Uterus (tissue), 4 donors: ENCODE results near the gene ARFRP1. TPM values are rescaled to one million over a fixed set of nuclear protein-coding genes. Genes with fewer than 3 reads are reported as not detected.

ENCODE experiments used
- DNase-seq, 2 donors: peaks; one replicate each; pipeline ENCODE4 v3.0.0-alpha.2; 2019 to 2020
- H3K27ac ChIP-seq, 2 donors: fragments of 200-600 bp; sonication (generic); 1 replicate in 1 of 2; 2 replicates in 1 of 2; pipeline ENCODE4 v1.5.1; 2016 to 2018
- H3K27me3 ChIP-seq, 2 donors: fragments of 200-600 bp; sonication (generic); one replicate each; pipeline ENCODE4 v1.5.1; 2018 to 2019; ENCODE audit warnings: control low read depth in 1 of 2
- H3K36me3 ChIP-seq, 2 donors: fragments of 200-600 bp; sonication (generic); one replicate each; pipeline ENCODE4 v1.5.1; 2019; ENCODE audit warnings: control low read depth in 1 of 2
- H3K4me1 ChIP-seq, 2 donors: fragments of 200-600 bp; sonication (generic); one replicate each; pipeline ENCODE4 v1.5.1; 2018 to 2019; ENCODE audit warnings: control low read depth in 1 of 2
- H3K4me3 ChIP-seq, 2 donors: fragments of 200-600 bp; sonication (generic); 1 replicate in 1 of 2; 2 replicates in 1 of 2; pipeline ENCODE4 v1.5.1; 2018 to 2019; ENCODE audit warnings: mild to moderate bottlenecking in 1 of 2
- H3K9me3 ChIP-seq, 2 donors: fragments of 200-600 bp; sonication (generic); one replicate each; pipeline ENCODE4 v1.5.1; 2019; ENCODE audit warnings: control low read depth in 1 of 2
- CTCF ChIP-seq, 4 experiments: fragments of 200-600 bp in 2 of 4; fragments of 450-650 bp in 2 of 4; sonication (generic) in 2 of 4; IDR thresholded peaks; one replicate each; pipeline ENCODE4 v1.5.1; 2016 to 2019; ENCODE audit warnings: antibody characterized with exemption in 4 of 4, mild to moderate bottlenecking in 2 of 4, moderate library complexity in 1 of 4
- POLR2A ChIP-seq, 2 donors: fragments of 450-650 bp; IDR thresholded peaks; one replicate each; pipeline ENCODE4 v1.6.1; 2016; ENCODE audit warnings: antibody characterized with exemption in 2 of 2, mild to moderate bottlenecking in 1 of 2, moderate library complexity in 1 of 2
- intact Hi-C: fragments of 100-400 bp; cut with DNase I; formaldehyde crosslinking; loops from one replicate; pipeline ENCODE4 v1.15.1; 2023; ENCODE audit warnings: low total_unique reads
- total RNA-seq, 4 donors: library from RNA; depleted of rRNA in 3 of 4; stranded (reverse); fragments of >200 nt in 3 of 4; gene quantifications; one replicate each; pipeline versions ENCODE4 v1.1.0 to v1.2.4, GENCODE V29; 2014 to 2023
- donor health status: DM: yes; HTN: yes; CAD: no.

The ARFRP1 gene
- total RNA-seq, 4 donors from 2014 or later, result 26.1 to 59.8 (median 33.5) TPM

GRCh38 chr20:63686492-63687321 is 21.1 kb downstream of the ARFRP1 start:
- Histone ChIP-seq H3K27ac (peak overlapping the region; percentile 66 to 79), H3K36me3 (no peaks in the 10 kb centered on the region), H3K4me3 (no peak overlapping the region), H3K9me3 (no peaks in the 10 kb centered on the region), H3K4me1 (peaks cover 3 to 20% of the 10 kb centered on the region in 2 donors), H3K27me3 (no peaks in the 10 kb centered on the region)
- peak; percentile 69 to 79 for DNase-seq
- peak in 1 of 2 donors; percentile 16 for TF ChIP-seq POLR2A (IDR thresholded peaks at IDR 0.05)
- TF ChIP-seq CTCF (IDR thresholded peaks at IDR 0.05), result peak in 1 of 4 experiments; percentile 4
- intact Hi-C loops, result no loop called here

- Histone ChIP-seq H3K36me3 (no peaks in the 10 kb centered on the region), H3K4me3 (no peak overlapping the region), H3K27me3 (no peaks in the 10 kb centered on the region), H3K9me3 (no peaks in the 10 kb centered on the region), H3K27ac (peak overlapping the region; percentile 66 to 79), H3K4me1 (peaks cover 3 to 20% of the 10 kb centered on the region in 2 donors)
- DNase-seq, result no peak
- TF ChIP-seq POLR2A (IDR thresholded peaks at IDR 0.05), result no peak
- no peak for TF ChIP-seq CTCF (IDR thresholded peaks at IDR 0.05)
- intact Hi-C loops, result no loop called here
Observed at GRCh38 chr20:63686094-63686491, 21.7 kb downstream of the ARFRP1 start.

GRCh38 chr20:63685269-63686026 is 22.3 kb downstream of the ARFRP1 start:
- Histone ChIP-seq H3K36me3 (no peaks in the 10 kb centered on the region), H3K27me3 (no peaks in the 10 kb centered on the region), H3K27ac (peak overlapping the region; percentile 66 to 79), H3K4me3 (no peak overlapping the region), H3K9me3 (no peaks in the 10 kb centered on the region), H3K4me1 (peaks cover 3 to 20% of the 10 kb centered on the region in 2 donors)
- no peak for TF ChIP-seq POLR2A (IDR thresholded peaks at IDR 0.05)
- no peak for TF ChIP-seq CTCF (IDR thresholded peaks at IDR 0.05)
- no peak for DNase-seq
- intact Hi-C loops, result no loop called here

- DNase-seq, result peak; percentile 76 to 78
- Histone ChIP-seq H3K36me3 (no peaks in the 10 kb centered on the region), H3K4me1 (peaks cover 3 to 20% of the 10 kb centered on the region in 2 donors), H3K4me3 (no peak overlapping the region), H3K27ac (peak overlapping the region; percentile 82 to 86), H3K27me3 (no peaks in the 10 kb centered on the region), H3K9me3 (no peaks in the 10 kb centered on the region)
- intact Hi-C loops, result no loop called here
- TF ChIP-seq CTCF (IDR thresholded peaks at IDR 0.05) (no peak), POLR2A (IDR thresholded peaks at IDR 0.05) (no peak)
Observed at GRCh38 chr20:63682384-63683139, 25.2 kb downstream of the ARFRP1 start.
